Transverse colon (tissue), 4 donors: ENCODE results near the gene TRMT61A. TPM values are rescaled to one million over a fixed set of nuclear protein-coding genes. Genes with fewer than 3 reads are reported as not detected.

Experiments
- DNase-seq: peaks from one replicate; pipeline ENCODE4 v3.0.0-alpha.2; 2019
- H3K27ac ChIP-seq, 4 donors: fragments of 200-600 bp; sonication (generic); 2 replicates each; pipeline ENCODE4 v1.5.1; 2016 to 2018; ENCODE audit warnings: inconsistent platforms in 4 of 4
- H3K27me3 ChIP-seq: fragments of 200-600 bp; sonication (generic); 2 replicates; pipeline ENCODE4 v1.5.1; 2017; ENCODE audit warnings: inconsistent platforms
- H3K36me3 ChIP-seq, 4 donors: fragments of 200-600 bp; sonication (generic); 2 replicates each; pipeline ENCODE4 v1.5.1; 2017 to 2019; ENCODE audit warnings: inconsistent platforms in 4 of 4
- H3K4me1 ChIP-seq, 4 donors: fragments of 200-600 bp; sonication (generic); 2 replicates each; pipeline ENCODE4 v1.5.1; 2017 to 2020; ENCODE audit warnings: inconsistent platforms in 4 of 4
- H3K4me3 ChIP-seq, 4 donors: fragments of 200-600 bp; sonication (generic); 1 replicate in 1 of 4; 2 replicates in 3 of 4; pipeline versions ENCODE4 v1.5.1 to v1.6.1; 2017 to 2019; ENCODE audit warnings: inconsistent platforms in 4 of 4
- H3K9me3 ChIP-seq, 2 donors: fragments of 200-600 bp; sonication (generic); 2 replicates each; pipeline ENCODE4 v1.5.1; 2017 to 2019; ENCODE audit warnings: inconsistent platforms in 2 of 2
- CTCF ChIP-seq, 5 experiments: fragments of 200-600 bp in 3 of 5; fragments of 450-650 bp in 2 of 5; sonication (generic) in 3 of 5; IDR thresholded peaks; 1 replicate in 2 of 5; 2 replicates in 3 of 5; pipeline ENCODE4 v1.5.1; 2016 to 2017; ENCODE audit warnings: antibody characterized with exemption in 5 of 5, inconsistent platforms in 3 of 5, mild to moderate bottlenecking in 2 of 5, moderate library complexity in 1 of 5
- EP300 ChIP-seq: sonication (generic); formaldehyde crosslinking; IDR thresholded peaks from one replicate; pipeline ENCODE4 v1.6.1; 2017; ENCODE audit warnings: antibody characterized with exemption, low read depth
- POLR2A ChIP-seq: fragments of 450-650 bp; IDR thresholded peaks from one replicate; pipeline ENCODE4 v1.6.1; 2016; ENCODE audit warnings: antibody characterized with exemption, mild to moderate bottlenecking, moderate library complexity
- POLR2AphosphoS5 ChIP-seq, 3 donors: sonication (generic); formaldehyde crosslinking; IDR thresholded peaks; one replicate each; pipeline ENCODE4 v1.6.1; 2016; ENCODE audit warnings: antibody characterized with exemption in 3 of 3
- WGBS, 2 donors: methylation state at CpG; one replicate each; pipeline ENCODE4 v1.1.5; 2018; ENCODE audit warnings: low coverage in 1 of 2; 5-methylcytosine and 5-hydroxymethylcytosine counted together
- in situ Hi-C, 4 donors: fragments of 200-750 bp; cut with MboI; loops; one replicate each; pipeline versions ENCODE4 v1.15.0 to v1.15.1; 2017; ENCODE audit warnings: low sequenced_read_pairs in 3 of 4, low pct_ligation_motif_present in 1 of 4, low pct_unique_long_range_greater_than_20kb in 1 of 4
- intact Hi-C: fragments of 100-400 bp; cut with DNase I; formaldehyde crosslinking; loops from one replicate; pipeline ENCODE4 v1.15.1; 2023; ENCODE audit warnings: low total_unique reads
- total RNA-seq, 4 donors: library from RNA; depleted of rRNA; stranded (reverse); fragments of >200 nt; gene quantifications; one replicate each; pipeline ENCODE4 v1.1.0, GENCODE V29; 2016

The TRMT61A gene
- total RNA-seq, 4 donors from 2014 or later, result 12.2 to 38.2 (median 14.1) TPM

GRCh38 chr14:103568952-103569351, 40.0 kb downstream of the TRMT61A start:
- in situ Hi-C loops (no loop called here), intact Hi-C loops (no loop called here)

GRCh38 chr14:103569408-103569807, 40.4 kb downstream of the TRMT61A start:
- no peak for DNase-seq
- Histone ChIP-seq H3K27me3 (no peaks in the 10 kb centered on the region), H3K36me3 (no peaks in the 10 kb centered on the region), H3K4me3 (no peak overlapping the region), H3K27ac (no peak overlapping the region), H3K9me3 (no peaks in the 10 kb centered on the region), H3K4me1 (peaks cover 0 to 35% (median 23%) of the 10 kb centered on the region in 4 donors)
- TF ChIP-seq CTCF (IDR thresholded peaks at IDR 0.05) (no peak), EP300 (no peak), POLR2AphosphoS5 (IDR thresholded peaks at IDR 0.05) (no peak), POLR2A (no peak)
- in situ Hi-C loops (no loop called here), intact Hi-C loops (no loop called here)
- 69 to 86% methylated on average over 4 to 11 of the region's 11 CpGs for WGBS, 2 donors

More at GRCh38 chr14:103568952-103569351, 40.0 kb downstream of the TRMT61A start:
- TF ChIP-seq EP300 (no peak), CTCF (IDR thresholded peaks at IDR 0.05) (no peak), POLR2AphosphoS5 (IDR thresholded peaks at IDR 0.05) (no peak), POLR2A (no peak)
- no peak overlapping the region for H3K4me3 ChIP-seq
- WGBS, 2 donors, result 77 to 97% methylated on average over 3 to 8 of the region's 8 CpGs
- no peaks in the 10 kb centered on the region for H3K27me3 ChIP-seq
- no peak overlapping the region for H3K27ac ChIP-seq
- H3K4me1 ChIP-seq, result peaks cover 4 to 40% (median 27%) of the 10 kb centered on the region in 4 donors
- no peaks in the 10 kb centered on the region for H3K36me3 ChIP-seq
- H3K9me3 ChIP-seq, result no peaks in the 10 kb centered on the region
- DNase-seq, result no peak

- no peak for DNase-seq
- Histone ChIP-seq H3K9me3 (no peaks in the 10 kb centered on the region), H3K27me3 (no peaks in the 10 kb centered on the region), H3K4me1 (peaks cover 16 to 53% (median 39%) of the 10 kb centered on the region in 4 donors), H3K27ac (no peak overlapping the region), H3K36me3 (no peaks in the 10 kb centered on the region), H3K4me3 (no peak overlapping the region)
- in situ Hi-C loops (no loop called here), intact Hi-C loops (loop anchor here (10.0 kb wide), 2 partner anchors 61 to 141 kb away; partner anchors contain the start of genes XRCC3 and ZFYVE21)
- no peak for TF ChIP-seq EP300
- TF ChIP-seq POLR2AphosphoS5 (IDR thresholded peaks at IDR 0.05), result no peak
- no peak for TF ChIP-seq POLR2A
- no peak for TF ChIP-seq CTCF (IDR thresholded peaks at IDR 0.05)
- WGBS, 2 donors, result 63 to 82% methylated on average over 6 of the region's 6 CpGs
Measured at GRCh38 chr14:103574104-103574503, 45.1 kb downstream of the TRMT61A start.

GRCh38 chr14:103574707-103575285, 45.8 kb downstream of the TRMT61A start:
- TF ChIP-seq POLR2A (no peak), CTCF (IDR thresholded peaks at IDR 0.05) (no peak), EP300 (no peak), POLR2AphosphoS5 (IDR thresholded peaks at IDR 0.05) (no peak)
- no peaks in the 10 kb centered on the region for H3K27me3 ChIP-seq
- H3K27ac ChIP-seq, result peak overlapping the region in 2 of 4 donors; percentile 84 to 90
- H3K36me3 ChIP-seq, result no peaks in the 10 kb centered on the region
- intact Hi-C loops, result loop anchor here (10.0 kb wide), 2 partner anchors 60 to 140 kb away; partner anchors contain the start of genes XRCC3 and ZFYVE21
- WGBS, 2 donors, result 80 to 95% methylated on average over 1 to 18 of the region's 18 CpGs
- no peaks in the 10 kb centered on the region for H3K9me3 ChIP-seq
- DNase-seq, result no peak
- H3K4me3 ChIP-seq, result no peak overlapping the region
- in situ Hi-C loops, result loop anchor here in 1 of 4 donors (25.0 kb wide), 1 partner anchor 338 kb away; a partner anchor contains a TSS
- H3K4me1 ChIP-seq, result peaks cover 16 to 53% (median 39%) of the 10 kb centered on the region in 4 donors
